ENCODE results near the gene CRYGN.
A peak's percentile ranks its signal among the peaks of the same experiment; 100 is the strongest.

The CRYGN gene

DNA sequence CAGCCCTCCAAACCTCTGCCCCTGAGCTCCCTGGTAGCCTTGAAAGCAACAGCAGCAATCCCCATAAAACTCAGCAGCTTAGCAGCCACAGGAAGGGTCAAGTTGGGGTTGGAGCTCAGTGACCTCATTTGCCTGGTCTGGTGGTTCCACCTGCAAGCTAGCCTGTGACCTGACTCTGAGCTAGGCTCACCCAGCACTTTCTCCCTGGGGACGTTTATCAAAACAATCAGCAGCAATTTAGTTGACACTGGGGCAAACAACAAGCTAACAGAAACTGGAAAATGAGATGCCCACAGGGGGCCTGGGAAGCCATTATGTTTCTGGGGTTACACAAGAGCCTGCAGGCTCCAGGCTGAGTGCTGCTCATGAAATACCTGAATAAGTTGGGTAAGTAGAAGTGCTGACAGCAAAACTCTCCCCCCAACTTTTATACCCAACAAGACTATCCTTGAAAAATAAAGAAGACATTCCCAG, 22.4 kb upstream of the CRYGN start:
- no peak for TF ChIP-seq CTCF (IDR thresholded peaks at IDR 0.05; ENCODE audit: low read depth, low read length)
- H3K4me3 ChIP-seq (ENCODE audit: low read depth, low read length), result no peak overlapping the region
- DNase-seq (ENCODE audit: low read depth), result peak; percentile 39

- H3K4me3 ChIP-seq (ENCODE audit: low read depth, low read length), result no peak overlapping the region
- no peak for DNase-seq (ENCODE audit: low read depth)
- TF ChIP-seq MAX (IDR thresholded peaks at IDR 0.05; ENCODE audit: low read depth, low read length) (no peak), MYC (IDR thresholded peaks at IDR 0.05; ENCODE audit: low read depth, low read length) (no peak), CTCF (IDR thresholded peaks at IDR 0.05; ENCODE audit: low read depth, low read length) (no peak), POLR2A (IDR thresholded peaks at IDR 0.05; ENCODE audit: extremely low read depth, insufficient read length) (no peak)
Measured at GRCh38 chr7:151461942-151462230, 21.9 kb upstream of the CRYGN start.

DNA sequence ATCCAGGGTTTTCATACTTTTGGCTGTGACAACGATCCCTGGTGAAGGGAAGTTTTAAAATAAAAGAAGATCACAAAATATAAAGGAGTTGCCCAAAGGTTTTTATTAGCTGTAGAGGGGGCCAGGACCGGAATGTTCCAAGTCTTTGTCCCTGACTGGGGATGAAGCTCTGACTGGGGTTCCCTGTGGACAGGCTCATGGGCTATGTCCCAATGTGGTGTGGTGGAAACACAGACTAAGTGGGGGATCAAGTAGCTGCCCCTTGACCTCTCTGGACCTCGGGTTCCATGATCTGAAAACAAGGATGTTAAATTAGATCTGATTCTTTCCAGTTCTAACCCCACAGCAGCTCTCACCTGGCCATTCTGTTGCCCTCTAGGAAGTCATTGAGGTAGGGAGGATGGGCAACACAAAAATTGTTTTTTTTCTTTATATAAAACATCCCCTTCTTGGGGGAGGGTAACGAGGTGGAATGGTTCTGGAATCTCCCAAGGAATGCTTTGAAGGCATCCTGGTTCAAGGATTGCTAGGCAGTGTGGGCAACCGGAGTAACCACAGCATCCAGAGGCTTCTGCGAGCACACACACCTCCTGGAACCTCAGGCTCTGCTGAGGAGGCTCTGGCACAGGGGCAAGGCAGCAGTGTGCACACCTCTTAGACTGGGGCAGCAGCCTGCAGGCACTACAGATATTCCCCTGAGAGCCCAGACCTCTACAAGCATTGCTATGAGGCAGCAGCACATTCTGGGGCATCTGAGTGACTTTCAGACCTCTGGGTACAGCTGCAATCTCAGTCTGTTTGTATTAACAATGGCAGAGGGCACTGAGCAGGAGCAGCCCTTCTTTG, 21.4 kb upstream of the CRYGN start:
- no peak for DNase-seq (ENCODE audit: low read depth)

GRCh38 chr7:151460474-151460855, 20.5 kb upstream of the CRYGN start:
- no peak for DNase-seq (ENCODE audit: low read depth)
- H3K4me3 ChIP-seq (ENCODE audit: low read depth, low read length), result no peak overlapping the region
- TF ChIP-seq MYC (IDR thresholded peaks at IDR 0.05; ENCODE audit: low read depth, low read length) (no peak), MAX (IDR thresholded peaks at IDR 0.05; ENCODE audit: low read depth, low read length) (no peak), POLR2A (IDR thresholded peaks at IDR 0.05; ENCODE audit: extremely low read depth, insufficient read length) (no peak), CTCF (IDR thresholded peaks at IDR 0.05; ENCODE audit: low read depth, low read length) (no peak)

More for the DNA sequence above, 21.4 kb upstream of the CRYGN start:
- TF ChIP-seq MYC (IDR thresholded peaks at IDR 0.05; ENCODE audit: low read depth, low read length) (no peak), POLR2A (IDR thresholded peaks at IDR 0.05; ENCODE audit: extremely low read depth, insufficient read length) (no peak), CTCF (IDR thresholded peaks at IDR 0.05; ENCODE audit: low read depth, low read length) (no peak), MAX (IDR thresholded peaks at IDR 0.05; ENCODE audit: low read depth, low read length) (no peak)
- no peak overlapping the region for H3K4me3 ChIP-seq (ENCODE audit: low read depth, low read length)

- H3K4me3 ChIP-seq (ENCODE audit: low read depth, low read length), result no peak overlapping the region
- TF ChIP-seq MYC (IDR thresholded peaks at IDR 0.05; ENCODE audit: low read depth, low read length) (no peak), MAX (IDR thresholded peaks at IDR 0.05; ENCODE audit: low read depth, low read length) (no peak), CTCF (IDR thresholded peaks at IDR 0.05; ENCODE audit: low read depth, low read length) (no peak), POLR2A (IDR thresholded peaks at IDR 0.05; ENCODE audit: extremely low read depth, insufficient read length) (no peak)
- DNase-seq (ENCODE audit: low read depth), result no peak
Measured at GRCh38 chr7:151459726-151460473, 20.0 kb upstream of the CRYGN start.
